Kidney (tissue), 14 donors: Measurements from ENCODE around the gene RPS3. TPM values are rescaled to one million over a fixed set of nuclear protein-coding genes. Genes with fewer than 3 reads are reported as not detected.
A peak's percentile ranks its signal among the peaks of the same experiment; 100 is the strongest.

Experiments
- DNase-seq, 5 donors: peaks; one replicate each; pipeline ENCODE4 v3.0.0-alpha.2; 2013 to 2020
- FAIRE-seq: peaks from 2 replicates; lab custom pipeline; 2012; peaks lifted over from hg19 to GRCh38; lab: Jason Lieb, UNC
- H3K27ac ChIP-seq, 2 donors: one replicate each; pipeline ENCODE4 v1.7.0; 2013; ENCODE audit warnings: low read depth in 2 of 2, low read length in 2 of 2, inconsistent platforms in 1 of 2
- H3K27me3 ChIP-seq: one replicate; pipeline ENCODE4 v1.7.1; 2013; ENCODE audit warnings: low read length, inconsistent platforms; ENCODE audit not compliant: control insufficient read depth, insufficient read depth
- H3K36me3 ChIP-seq, 3 donors: one replicate each; pipeline versions ENCODE4 v1.7.0 to v1.7.1; 2013; ENCODE audit warnings: low read length in 3 of 3, control low read depth in 1 of 3, inconsistent platforms in 1 of 3; ENCODE audit not compliant: insufficient read depth in 3 of 3, control insufficient read depth in 2 of 3
- H3K4me1 ChIP-seq, 3 donors: one replicate each; pipeline versions ENCODE4 v1.7.0 to v1.7.1; 2013; ENCODE audit warnings: low read length in 3 of 3, inconsistent platforms in 1 of 3, low read depth in 1 of 3; ENCODE audit not compliant: control insufficient read depth in 2 of 3, insufficient read depth in 2 of 3
- H3K4me3 ChIP-seq, 3 donors: one replicate each; pipeline versions ENCODE4 v1.7.0 to v1.8.1; 2013; ENCODE audit warnings: low read length in 3 of 3, control low read depth in 1 of 3, inconsistent platforms in 1 of 3
- H3K9ac ChIP-seq, 3 donors: one replicate each; pipeline versions ENCODE4 v1.7.0 to v1.7.1; 2013; ENCODE audit warnings: low read length in 3 of 3, control low read depth in 1 of 3, inconsistent platforms in 1 of 3
- H3K9me3 ChIP-seq, 3 donors: one replicate each; pipeline versions ENCODE4 v1.7.0 to v1.7.1; 2013; ENCODE audit warnings: low read length in 3 of 3, control low read depth in 1 of 3, inconsistent platforms in 1 of 3; ENCODE audit not compliant: control insufficient read depth in 2 of 3, insufficient read depth in 1 of 3
- CTCF ChIP-seq: IDR thresholded peaks from 3 replicates; pipeline ENCODE4 v1.5.1; 2012; ENCODE audit warnings: mild to moderate bottlenecking, moderate library complexity, borderline replicate concordance; ENCODE audit not compliant: insufficient read depth; ENCODE audit errors: extremely low read depth
- intact Hi-C: fragments of 100-400 bp; cut with DNase I; formaldehyde crosslinking; loops from one replicate; pipeline ENCODE4 v1.11.1; 2022
- polyA plus RNA-seq: library from polyadenylated mRNA; stranded (reverse); fragments of 350-450 nt; fragmentation: Illumina TruSeq; extraction: RNeasy Lipid Tissue Mini Kit (QIAGEN cat#74804); gene quantifications from one replicate; pipeline ENCODE4 v1.2.3, GENCODE V29; 2014; ENCODE audit warnings: low read depth, low replicate concordance; ENCODE audit not compliant: insufficient read depth
- total RNA-seq: library from RNA; stranded (reverse); fragmentation: NEBNext Ultra II Directional; extraction: Animal tissue kit (Norgen Biotek cat#: 25700); gene quantifications from one replicate; pipeline ENCODE4 v1.2.1, GENCODE V29; 2021
- donor health status: control.
- donor health status: control.
- donor health status: control.
- donor health status: control.
- donor health status: control.
- donor health status: DM: yes; HTN: yes; CAD: no.
- donor health status: Normal renal cell carcinoma (clear cell type).

The RPS3 gene
- total and polyA plus RNA-seq, 2 donors from 2014 or later, result 1,510 to 1,724 TPM

GRCh38 chr11:75388386-75389275 lies 10.7 kb upstream of the RPS3 start:
- H3K27me3 ChIP-seq, result no peaks in the 10 kb centered on the region
- H3K9ac ChIP-seq, result no peak overlapping the region
- no peaks in the 10 kb centered on the region for H3K9me3 ChIP-seq
- intact Hi-C loops, result loop anchor here (10.0 kb wide), 1 partner anchor 54 kb away; no protein-coding TSS in a partner anchor
- H3K4me1 ChIP-seq, result peaks cover 0 to 3% (median 0%) of the 10 kb centered on the region in 3 donors
- H3K27ac ChIP-seq, result no peak overlapping the region
- no peak overlapping the region for H3K4me3 ChIP-seq
- no peaks in the 10 kb centered on the region for H3K36me3 ChIP-seq
- peak; percentile 74 for TF ChIP-seq CTCF
- DNase-seq (peak; percentile 72 to 88 (median 82)), FAIRE-seq (no peak)

- Histone ChIP-seq H3K4me3 (no peak overlapping the region), H3K4me1 (peaks cover 0 to 3% (median 0%) of the 10 kb centered on the region in 3 donors), H3K36me3 (no peaks in the 10 kb centered on the region), H3K9me3 (no peaks in the 10 kb centered on the region), H3K27me3 (no peaks in the 10 kb centered on the region), H3K27ac (no peak overlapping the region), H3K9ac (no peak overlapping the region)
- FAIRE-seq (no peak), DNase-seq (no peak)
- no peak for TF ChIP-seq CTCF
- intact Hi-C loops, result loop anchor here (10.0 kb wide), 1 partner anchor 54 kb away; no protein-coding TSS in a partner anchor
Observed at GRCh38 chr11:75389276-75389605, 10.1 kb upstream of the RPS3 start.

DNA sequence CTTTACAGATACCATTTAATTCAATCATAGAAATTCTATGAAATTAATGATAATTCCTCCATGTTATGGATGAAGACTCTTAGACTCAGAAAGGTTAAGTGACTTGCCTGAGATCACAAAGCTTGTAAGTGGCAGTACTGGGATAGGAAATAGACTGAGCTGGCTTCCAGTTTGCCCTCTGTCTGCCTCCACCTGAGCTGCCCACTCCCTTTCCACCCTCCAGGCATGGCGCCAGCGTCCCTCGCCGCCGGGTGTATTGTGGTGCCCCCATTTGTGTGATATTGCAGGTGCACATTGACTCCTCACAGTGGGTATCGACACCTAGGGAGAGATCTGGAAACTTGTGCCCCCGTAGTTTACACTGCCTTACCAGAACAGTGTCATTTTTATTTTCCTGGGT lies 9.4 kb upstream of the RPS3 start:
- H3K36me3 ChIP-seq, result no peaks in the 10 kb centered on the region
- FAIRE-seq (no peak), DNase-seq (no peak)
- H3K4me3 ChIP-seq, result no peak overlapping the region
- no peaks in the 10 kb centered on the region for H3K27me3 ChIP-seq
- TF ChIP-seq CTCF, result no peak
- peaks cover 0 to 3% (median 0%) of the 10 kb centered on the region in 3 donors for H3K4me1 ChIP-seq
- H3K9ac ChIP-seq, result no peak overlapping the region
- H3K9me3 ChIP-seq, result no peaks in the 10 kb centered on the region
- H3K27ac ChIP-seq, result no peak overlapping the region
- intact Hi-C loops, result loop anchor here (10.0 kb wide), 1 partner anchor 55 kb away; no protein-coding TSS in a partner anchor
